DND-41 (cell line): ENCODE measurements around the gene PMEL.

Source experiments
- ATAC-seq: fragments of 200-7000 bp; cut with Tn5 transposase; 3 replicates; pipeline ENCODE4 v1.9.1; 2021; ENCODE audit warnings: low read depth; ENCODE audit not compliant: insufficient read depth
- DNase-seq: peaks from one replicate; pipeline ENCODE4 v3.0.0-alpha.2; 2020
- H2AFZ ChIP-seq: 2 replicates; pipeline ENCODE4 v1.6.0; 2012; ENCODE audit warnings: low read depth, low read length
- H3K27ac ChIP-seq: 2 replicates; pipeline ENCODE4 v1.5.1; 2012; ENCODE audit warnings: low read length, inconsistent platforms
- H3K27me3 ChIP-seq: fragments of 200-600 bp; sonication (generic); 2 replicates; pipeline ENCODE4 v1.6.0; 2012; ENCODE audit warnings: low read length, mild to moderate bottlenecking, inconsistent platforms; ENCODE audit not compliant: insufficient read depth, poor library complexity
- H3K36me3 ChIP-seq: 2 replicates; pipeline ENCODE4 v1.5.1; 2012; ENCODE audit warnings: low read length, inconsistent platforms; ENCODE audit not compliant: insufficient read depth
- H3K4me1 ChIP-seq: 2 replicates; pipeline ENCODE4 v1.5.1; 2012; ENCODE audit warnings: mild to moderate bottlenecking, low read length; ENCODE audit not compliant: insufficient read depth
- H3K4me2 ChIP-seq: 2 replicates; pipeline ENCODE4 v1.6.0; 2012; ENCODE audit warnings: mild to moderate bottlenecking, moderate library complexity, low read length, inconsistent platforms; ENCODE audit not compliant: insufficient read depth
- H3K4me3 ChIP-seq, 2 experiments: fragments of 200-600 bp in 1 of 2; shearing (Covaris generic) in 1 of 2; 2 replicates each; pipeline ENCODE4 v1.5.1; 2012 to 2016; ENCODE audit warnings: inconsistent platforms in 2 of 2, low read length in 2 of 2, mild to moderate bottlenecking in 2 of 2, low read depth in 1 of 2, moderate library complexity in 1 of 2
- H3K79me2 ChIP-seq: 2 replicates; pipeline ENCODE4 v1.6.0; 2012; ENCODE audit warnings: low read length, inconsistent platforms; ENCODE audit not compliant: insufficient read depth
- H3K9ac ChIP-seq: 2 replicates; pipeline ENCODE4 v1.6.0; 2012; ENCODE audit warnings: low read depth, mild to moderate bottlenecking, inconsistent platforms, low read length, moderate library complexity
- H3K9me3 ChIP-seq: 2 replicates; pipeline ENCODE4 v1.5.1; 2012; ENCODE audit warnings: low read length, moderate library complexity, mild to moderate bottlenecking, inconsistent platforms; ENCODE audit not compliant: insufficient read depth, severe bottlenecking
- H4K20me1 ChIP-seq: 2 replicates; pipeline ENCODE4 v1.6.0; 2012; ENCODE audit warnings: low read length; ENCODE audit not compliant: insufficient read depth
- CTCF ChIP-seq: IDR thresholded peaks from 2 replicates; pipeline ENCODE4 v1.5.1; 2012; ENCODE audit warnings: borderline replicate concordance, low read length, moderate library complexity, mild to moderate bottlenecking; ENCODE audit not compliant: poor library complexity, severe bottlenecking; ENCODE audit errors: extremely low read depth
- EZH2 ChIP-seq: IDR thresholded peaks from 3 replicates; pipeline ENCODE4 v1.6.1; 2012; ENCODE audit warnings: borderline replicate concordance, low read depth, mild to moderate bottlenecking, moderate library complexity, low read length, inconsistent platforms; ENCODE audit not compliant: severe bottlenecking

The PMEL gene

DNA sequence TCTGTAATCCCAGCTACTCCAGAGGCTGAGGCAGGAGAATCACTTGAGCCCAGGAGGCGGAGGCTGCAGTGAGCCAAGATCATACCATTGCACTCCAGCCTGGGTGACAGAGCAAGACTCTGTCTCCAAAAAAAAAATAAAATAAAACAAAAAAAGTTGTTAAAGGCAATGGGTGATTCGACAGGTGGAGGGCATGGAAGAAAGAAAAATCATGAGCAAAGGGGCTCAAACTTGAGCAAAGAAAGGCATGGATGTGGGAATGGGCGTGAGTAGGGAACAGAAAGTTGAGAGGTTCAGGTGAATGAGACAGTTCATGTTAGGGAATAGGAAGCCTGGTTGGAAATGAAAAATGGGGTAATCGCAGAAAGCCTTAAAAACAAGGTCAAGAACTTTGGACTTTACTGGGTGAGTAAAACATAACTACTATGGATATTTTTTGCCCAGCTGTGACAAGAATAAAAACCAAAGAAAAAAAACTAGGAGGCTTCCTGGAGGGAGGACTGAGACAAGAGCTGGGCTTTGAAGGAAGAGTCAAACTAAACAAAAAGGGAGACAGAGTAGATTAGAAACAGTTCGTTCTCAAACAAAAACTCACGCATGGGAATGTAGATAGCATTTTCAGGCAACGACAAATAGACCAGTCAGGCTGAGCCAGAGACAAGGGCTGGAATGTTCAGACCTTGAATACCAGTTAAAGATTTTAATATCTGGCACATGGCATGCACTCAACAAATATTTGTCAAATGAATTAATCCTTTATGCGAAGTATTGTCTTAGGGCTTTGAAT is 56.9 kb downstream of the PMEL start:
- no peak overlapping the region for H3K27ac ChIP-seq
- no peak for DNase-seq

GRCh38 chr12:55906056-55906455 is 59.8 kb downstream of the PMEL start:
- H3K27ac ChIP-seq = no peak overlapping the region
- no peak for DNase-seq

More for the DNA sequence above, 56.9 kb downstream of the PMEL start:
- no peak for ATAC-seq
- H2AFZ ChIP-seq = no peak overlapping the region
- peaks cover 3% of the 10 kb centered on the region; the same call in 1 of the 2 replicates for H4K20me1 ChIP-seq
- no peaks in the 10 kb centered on the region for H3K4me1 ChIP-seq
- no peaks in the 10 kb centered on the region for H3K27me3 ChIP-seq
- H3K9ac ChIP-seq = no peak overlapping the region
- no peak overlapping the region for H3K4me2 ChIP-seq
- TF ChIP-seq EZH2 = no peak
- TF ChIP-seq CTCF = no peak
- H3K36me3 ChIP-seq = peaks cover 20% of the 10 kb centered on the region; the same call in 1 of the 2 replicates
- no peaks in the 10 kb centered on the region for H3K9me3 ChIP-seq
- H3K79me2 ChIP-seq = peaks cover 60% of the 10 kb centered on the region
- H3K4me3 ChIP-seq = no peak overlapping the region

More at GRCh38 chr12:55906056-55906455, 59.8 kb downstream of the PMEL start:
- Histone ChIP-seq H3K4me2 (no peak overlapping the region), H4K20me1 (no peaks in the 10 kb centered on the region; the same call in 1 of the 2 replicates), H3K27me3 (no peaks in the 10 kb centered on the region), H2AFZ (no peak overlapping the region), H3K9ac (no peak overlapping the region), H3K4me1 (no peaks in the 10 kb centered on the region), H3K36me3 (peaks cover 27% of the 10 kb centered on the region), H3K79me2 (peaks cover 33% of the 10 kb centered on the region; the same call in 1 of the 2 replicates), H3K4me3 (no peak overlapping the region), H3K9me3 (no peaks in the 10 kb centered on the region)
- ATAC-seq = no peak
- TF ChIP-seq EZH2 = no peak
- TF ChIP-seq CTCF = no peak
